CD14-positive monocyte (primary cell): ENCODE data around the gene OSTC. TPM values are rescaled to one million over a fixed set of nuclear protein-coding genes. Genes with fewer than 3 reads are reported as not detected.

ENCODE experiments used
- DNase-seq, 3 donors: peaks; one replicate each; pipeline ENCODE4 v3.0.0-alpha.2; 2011 to 2022
- H2AFZ ChIP-seq: 2 replicates; pipeline ENCODE4 v1.6.0; 2012; ENCODE audit warnings: mild to moderate bottlenecking, low read depth, low read length, inconsistent platforms; ENCODE audit not compliant: insufficient read depth, poor library complexity, severe bottlenecking
- H3K27ac ChIP-seq, 2 donors: 1 replicate in 1 of 2; 2 replicates in 1 of 2; pipeline ENCODE4 v1.5.1; 2012 to 2013; ENCODE audit warnings: low read length in 2 of 2, control low read depth in 1 of 2, inconsistent platforms in 1 of 2, low read depth in 1 of 2, mild to moderate bottlenecking in 1 of 2
- H3K27me3 ChIP-seq, 2 donors: one replicate each; pipeline versions ENCODE4 v1.6.0 to v1.6.1; 2011 to 2013; ENCODE audit warnings: low read length in 2 of 2; ENCODE audit not compliant: control insufficient read depth in 2 of 2, insufficient read depth in 2 of 2
- H3K36me3 ChIP-seq, 2 donors: replicated peaks in 1 of 2; 1 replicate in 1 of 2; 2 replicates in 1 of 2; pipeline versions ENCODE4 v1.5.1 to v1.6.1; 2012 to 2013; ENCODE audit warnings: low read length in 2 of 2, control low read depth in 1 of 2, inconsistent platforms in 1 of 2, mild to moderate bottlenecking in 1 of 2; ENCODE audit not compliant: insufficient read depth in 2 of 2, control insufficient read depth in 1 of 2
- H3K4me1 ChIP-seq, 2 donors: 1 replicate in 1 of 2; 2 replicates in 1 of 2; pipeline versions ENCODE4 v1.5.1 to v1.6.1; 2012 to 2013; ENCODE audit warnings: low read length in 2 of 2, control low read depth in 1 of 2, inconsistent platforms in 1 of 2, mild to moderate bottlenecking in 1 of 2, moderate library complexity in 1 of 2; ENCODE audit not compliant: insufficient read depth in 2 of 2, control insufficient read depth in 1 of 2
- H3K4me2 ChIP-seq: replicated peaks from 2 replicates; pipeline ENCODE3; 2012; ENCODE audit warnings: low read length, moderate library complexity, mild to moderate bottlenecking; ENCODE audit not compliant: poor library complexity, severe bottlenecking; ENCODE audit errors: extremely low read depth
- H3K4me3 ChIP-seq, 3 experiments: fragments of 200-600 bp in 1 of 3; sonication (generic) in 1 of 3; replicated peaks in 1 of 3; 1 replicate in 2 of 3; 2 replicates in 1 of 3; pipeline ENCODE4 v1.5.1; 2011 to 2013; ENCODE audit warnings: low read length in 3 of 3, mild to moderate bottlenecking in 3 of 3, control low read depth in 2 of 3, low read depth in 2 of 3, inconsistent platforms in 1 of 3, moderate library complexity in 1 of 3
- H3K79me2 ChIP-seq: 2 replicates; pipeline ENCODE4 v1.6.0; 2012; ENCODE audit warnings: mild to moderate bottlenecking, control low read depth, inconsistent platforms, low read length, moderate library complexity; ENCODE audit not compliant: insufficient read depth
- H3K9ac ChIP-seq: 2 replicates; pipeline ENCODE4 v1.6.0; 2017; ENCODE audit warnings: low read length, mild to moderate bottlenecking; ENCODE audit not compliant: insufficient read depth, poor library complexity, severe bottlenecking
- H3K9me3 ChIP-seq, 2 donors: replicated peaks in 1 of 2; 1 replicate in 1 of 2; 2 replicates in 1 of 2; pipeline versions ENCODE4 v1.5.1 to v1.6.1; 2012 to 2013; ENCODE audit warnings: low read length in 2 of 2, control low read depth in 1 of 2; ENCODE audit not compliant: control insufficient read depth in 1 of 2, insufficient read depth in 1 of 2
- H4K20me1 ChIP-seq: 2 replicates; pipeline ENCODE4 v1.6.0; 2012; ENCODE audit warnings: mild to moderate bottlenecking, low read length, control low read depth, moderate library complexity; ENCODE audit not compliant: insufficient read depth
- H3K27ac Mint-ChIP-seq, 7 donors: one replicate each; pipeline ENCODE4 v1.8.0; 2020; ENCODE audit warnings: mild to moderate bottlenecking in 7 of 7, mixed read lengths in 7 of 7, moderate library complexity in 6 of 7, inconsistent platforms in 2 of 7
- H3K27me3 Mint-ChIP-seq, 3 donors: one replicate each; pipeline ENCODE4 v1.8.0; 2021 to 2022; ENCODE audit warnings: low read depth in 3 of 3, mild to moderate bottlenecking in 3 of 3, mixed read lengths in 3 of 3, moderate library complexity in 3 of 3, inconsistent platforms in 1 of 3
- H3K36me3 Mint-ChIP-seq, 2 donors: one replicate each; pipeline ENCODE4 v1.8.0; 2020; ENCODE audit warnings: mixed read lengths in 2 of 2, inconsistent platforms in 1 of 2, mild to moderate bottlenecking in 1 of 2
- H3K4me1 Mint-ChIP-seq: one replicate; pipeline ENCODE4 v1.8.0; 2020; ENCODE audit warnings: mild to moderate bottlenecking, mixed read lengths
- H3K4me3 Mint-ChIP-seq, 2 donors: one replicate each; pipeline ENCODE4 v1.8.0; 2020; ENCODE audit warnings: mild to moderate bottlenecking in 2 of 2, mixed read lengths in 2 of 2, moderate library complexity in 1 of 2
- H3K9me3 Mint-ChIP-seq, 7 donors: one replicate each; pipeline ENCODE4 v1.8.0; 2020 to 2022; ENCODE audit warnings: mixed read lengths in 7 of 7, mild to moderate bottlenecking in 6 of 7, moderate library complexity in 6 of 7, inconsistent platforms in 2 of 7
- WGBS: methylation state at CpG from one replicate; pipeline ENCODE4 v1.1.5; 2013; ENCODE audit warnings: missing lambda C conversion rate; ENCODE audit not compliant: insufficient coverage; 5-methylcytosine and 5-hydroxymethylcytosine counted together
- intact Hi-C, 2 donors: fragments of 100-400 bp; cut with micrococcal nuclease; formaldehyde crosslinking; loops; one replicate each; pipeline versions ENCODE4 v1.15.0 to v1.15.1; 2023
- polyA plus RNA-seq, 3 donors: library from polyadenylated mRNA; depleted of rRNA in 1 of 3; unstranded in 2 of 3; stranded (reverse) in 1 of 3; fragments of 300-500 nt in 2 of 3; fragments of >200 nt in 1 of 3; fragmentation: Illumina TruSeq in 2 of 3; gene quantifications; 1 replicate in 2 of 3; 2 replicates in 1 of 3; pipeline ENCODE4 v1.2.3, GENCODE V29; 2012 to 2021
- small RNA-seq: library from RNA; depleted of rRNA; stranded (forward); fragments of <200 nt; gene quantifications from one replicate; pipeline ENCODE3, GENCODE V24; 2012; ENCODE audit warnings: low read depth; ENCODE audit not compliant: insufficient read length
- TF ChIP-seq, protein P1 (sequence below): fragments of 200-600 bp; IDR thresholded peaks from one replicate; pipeline ENCODE4 v1.8.0; 2022; ENCODE audit warnings: antibody characterized with exemption, mild to moderate bottlenecking

Gene OSTC
- polyA plus RNA-seq, 3 donors: 68.5 to 156 (median 149) TPM

DNA sequence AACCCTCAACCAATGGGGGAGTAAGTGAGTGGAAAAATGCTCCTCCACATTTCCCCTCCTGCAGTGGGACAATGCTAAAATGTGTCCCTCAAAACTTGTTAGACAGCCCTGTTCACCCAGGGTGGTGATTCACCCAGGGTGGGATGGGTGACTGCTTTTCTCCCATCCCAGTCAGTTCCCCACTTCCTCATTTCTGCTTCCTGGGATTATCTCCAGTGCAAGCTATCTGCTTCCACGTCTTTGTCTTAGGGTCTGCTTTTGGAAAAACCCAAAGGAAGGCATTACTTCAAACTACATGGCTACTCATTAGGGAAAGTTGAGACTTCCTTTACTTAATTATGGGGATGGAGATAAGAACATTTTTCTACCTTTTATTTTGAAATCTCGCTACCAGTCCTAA, 67.0 kb downstream of the OSTC start:
- no peaks in the 10 kb centered on the region for H3K9me3 ChIP-seq
- no peak overlapping the region for H2AFZ ChIP-seq
- WGBS: no CpG with 5 or more reads among the region's 2 CpGs
- H3K9ac ChIP-seq: no peak overlapping the region
- H3K4me2 ChIP-seq: no peak overlapping the region
- H3K4me1 Mint-ChIP-seq: no peaks in the 10 kb centered on the region
- H3K4me3 Mint-ChIP-seq: no peak overlapping the region
- no peak overlapping the region for H3K27ac ChIP-seq
- H3K4me1 ChIP-seq: no peaks in the 10 kb centered on the region
- no peaks in the 10 kb centered on the region for H3K36me3 Mint-ChIP-seq
- intact Hi-C loops: no loop called here
- no peaks in the 10 kb centered on the region for H4K20me1 ChIP-seq
- no peak overlapping the region for H3K27ac Mint-ChIP-seq
- H3K27me3 ChIP-seq: no peaks in the 10 kb centered on the region
- H3K36me3 ChIP-seq: no peaks in the 10 kb centered on the region
- no peak for DNase-seq
- TF ChIP-seq, protein P1, sequence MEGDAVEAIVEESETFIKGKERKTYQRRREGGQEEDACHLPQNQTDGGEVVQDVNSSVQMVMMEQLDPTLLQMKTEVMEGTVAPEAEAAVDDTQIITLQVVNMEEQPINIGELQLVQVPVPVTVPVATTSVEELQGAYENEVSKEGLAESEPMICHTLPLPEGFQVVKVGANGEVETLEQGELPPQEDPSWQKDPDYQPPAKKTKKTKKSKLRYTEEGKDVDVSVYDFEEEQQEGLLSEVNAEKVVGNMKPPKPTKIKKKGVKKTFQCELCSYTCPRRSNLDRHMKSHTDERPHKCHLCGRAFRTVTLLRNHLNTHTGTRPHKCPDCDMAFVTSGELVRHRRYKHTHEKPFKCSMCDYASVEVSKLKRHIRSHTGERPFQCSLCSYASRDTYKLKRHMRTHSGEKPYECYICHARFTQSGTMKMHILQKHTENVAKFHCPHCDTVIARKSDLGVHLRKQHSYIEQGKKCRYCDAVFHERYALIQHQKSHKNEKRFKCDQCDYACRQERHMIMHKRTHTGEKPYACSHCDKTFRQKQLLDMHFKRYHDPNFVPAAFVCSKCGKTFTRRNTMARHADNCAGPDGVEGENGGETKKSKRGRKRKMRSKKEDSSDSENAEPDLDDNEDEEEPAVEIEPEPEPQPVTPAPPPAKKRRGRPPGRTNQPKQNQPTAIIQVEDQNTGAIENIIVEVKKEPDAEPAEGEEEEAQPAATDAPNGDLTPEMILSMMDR: no peak
- peaks cover 0 to 6% (median 0%) of the 10 kb centered on the region in 3 donors for H3K27me3 Mint-ChIP-seq
- H3K9me3 Mint-ChIP-seq: peaks cover 0 to 7% (median 0%) of the 10 kb centered on the region in 7 donors
- no peak overlapping the region for H3K4me3 ChIP-seq
- H3K79me2 ChIP-seq: no peaks in the 10 kb centered on the region

Small RNA genes within 50 kb of the gene (small RNA-seq; reads per million reads assigned to genes)
- not detected for gene RNU6-431P

Other genes with a start within 250 kb of the OSTC start
- 1,000 to 10,000 TPM; 1,490 to 2,624 (median 1,519) TPM for gene RPL34, start 30.0 kb upstream of the OSTC start, polyA plus RNA-seq
- gene ETNPPL, start 112.5 kb downstream of the OSTC start, polyA plus RNA-seq: not detected